Stomach (tissue), 4 donors: ENCODE measurements around the gene SLC35B4.
"Not testable (repeated sequence)": the region's sequence is repeated elsewhere in the genome, so short reads cannot be mapped to it uniquely, and the experiment has no call there.

Experiments
- CTCF ChIP-seq, 7 experiments: fragments of 450-650 bp in 4 of 7; fragments of 200-600 bp in 3 of 7; sonication (generic) in 3 of 7; IDR thresholded peaks; one replicate each; pipeline ENCODE4 v1.5.1; 2016 to 2019; ENCODE audit warnings: antibody characterized with exemption in 7 of 7, control low read depth in 2 of 7, mild to moderate bottlenecking in 1 of 7
- EP300 ChIP-seq: sonication (generic); formaldehyde crosslinking; IDR thresholded peaks from one replicate; pipeline ENCODE4 v1.6.1; 2017; ENCODE audit warnings: antibody characterized with exemption
- POLR2A ChIP-seq, 4 donors: fragments of 450-650 bp; IDR thresholded peaks; one replicate each; pipeline ENCODE4 v1.6.1; 2016; ENCODE audit warnings: antibody characterized with exemption in 4 of 4, control low read depth in 2 of 4, mild to moderate bottlenecking in 1 of 4, moderate library complexity in 1 of 4
- POLR2AphosphoS5 ChIP-seq, 3 donors: sonication (generic); formaldehyde crosslinking; IDR thresholded peaks; one replicate each; pipeline ENCODE4 v1.6.1; 2016; ENCODE audit warnings: antibody characterized with exemption in 3 of 3

- not testable (repeated sequence) for TF ChIP-seq CTCF (IDR thresholded peaks at IDR 0.05); POLR2AphosphoS5 (IDR thresholded peaks at IDR 0.05); POLR2A (IDR thresholded peaks at IDR 0.05); EP300
Observed at GRCh38 chr7:134295982-134296381, 20.7 kb downstream of the SLC35B4 start.
